ENCODE results near the gene EXOSC1.
"Not testable (repeated sequence)": the region's sequence is repeated elsewhere in the genome, so short reads cannot be mapped to it uniquely, and the experiment has no call there.

Gene EXOSC1, protein sequence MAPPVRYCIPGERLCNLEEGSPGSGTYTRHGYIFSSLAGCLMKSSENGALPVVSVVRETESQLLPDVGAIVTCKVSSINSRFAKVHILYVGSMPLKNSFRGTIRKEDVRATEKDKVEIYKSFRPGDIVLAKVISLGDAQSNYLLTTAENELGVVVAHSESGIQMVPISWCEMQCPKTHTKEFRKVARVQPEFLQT

DNA sequence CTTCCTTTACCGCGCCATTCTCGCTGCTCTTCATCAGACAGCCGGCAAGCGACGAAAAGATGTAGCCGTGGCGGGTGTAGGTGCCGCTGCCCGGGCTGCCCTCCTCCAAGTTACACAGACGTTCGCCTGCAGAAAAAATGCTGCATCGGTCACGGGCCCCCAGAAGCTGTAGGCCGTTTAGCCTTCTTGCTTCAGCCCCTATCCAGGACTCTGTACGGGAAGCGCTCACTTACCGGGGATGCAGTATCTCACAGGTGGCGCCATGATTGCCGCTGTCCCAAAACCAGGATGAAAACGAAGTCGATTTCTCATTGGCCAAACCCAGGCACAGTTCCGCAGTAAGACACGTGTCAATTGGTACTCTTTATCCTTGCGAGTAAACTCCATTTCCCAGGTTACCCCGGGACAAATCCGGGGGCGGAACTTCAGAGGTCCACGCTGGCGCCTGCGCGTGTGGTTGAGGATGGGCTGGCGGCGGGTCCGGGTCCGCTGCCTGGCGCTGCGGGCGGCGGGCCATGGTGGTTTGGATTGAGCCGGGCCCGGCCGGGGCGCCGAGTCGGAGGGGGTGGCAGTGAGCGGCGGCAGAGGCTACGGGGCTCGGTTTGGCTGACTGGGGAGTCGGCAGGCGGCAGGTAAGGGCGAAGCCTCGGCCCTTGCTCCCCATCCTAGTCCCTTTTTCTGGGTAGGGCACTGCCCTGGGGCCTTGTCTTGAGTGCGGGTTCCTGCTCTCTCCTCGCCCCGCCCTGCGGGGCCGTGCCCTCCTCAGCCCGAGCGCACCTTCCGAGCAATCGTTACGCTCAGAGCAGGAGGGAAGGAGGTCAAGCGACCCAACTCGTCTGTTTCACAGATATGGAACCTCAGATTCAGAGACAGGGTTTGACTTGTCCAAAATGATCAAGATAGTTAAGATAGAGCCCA is at the start of gene EXOSC1, which contains the start of gene ZDHHC16:
Gene EXOSC1, minus strand, starts transcription at position 285 of the 918 bp plus-strand sequence. Its CDS starts 21 bp downstream, at position 264.
Gene ZDHHC16, plus strand, starts transcription at position 454 of the 918 bp plus-strand sequence. CDS start 5,501 bp downstream, outside the sequence.
- peak; percentile 97 for DNase-seq

DNA sequence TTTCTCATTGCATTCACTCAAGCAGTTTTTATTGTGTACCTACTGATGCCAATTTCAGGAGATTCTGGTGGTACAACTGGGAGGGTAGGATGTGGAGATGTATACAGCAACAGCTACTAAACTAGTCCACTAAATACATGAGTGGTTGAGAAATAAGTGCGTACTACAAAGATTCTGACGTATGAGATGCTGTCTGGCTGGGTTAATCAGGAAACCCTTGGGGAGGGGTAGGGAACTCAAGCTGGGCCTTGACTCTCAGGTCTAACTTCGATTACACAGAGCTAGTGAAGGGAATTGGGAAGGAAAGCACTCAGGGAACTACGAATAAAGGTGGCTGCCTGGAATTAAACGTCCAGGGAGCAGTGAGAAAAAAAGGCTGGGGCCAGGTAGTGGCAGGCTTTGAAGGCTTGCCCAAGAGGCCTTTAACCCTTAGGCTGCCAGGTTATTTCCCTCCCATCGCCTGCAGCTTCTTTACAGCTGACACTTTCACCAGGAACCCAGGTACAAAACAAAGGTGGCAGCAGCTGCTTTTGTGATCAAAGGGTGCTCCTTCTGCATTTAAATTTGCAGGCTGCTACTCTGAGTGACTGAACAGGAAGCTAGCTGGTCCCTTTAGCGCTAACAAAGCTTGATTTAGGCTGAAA is 49.2 kb upstream of the EXOSC1 start:
- DNase-seq = no peak

DNA sequence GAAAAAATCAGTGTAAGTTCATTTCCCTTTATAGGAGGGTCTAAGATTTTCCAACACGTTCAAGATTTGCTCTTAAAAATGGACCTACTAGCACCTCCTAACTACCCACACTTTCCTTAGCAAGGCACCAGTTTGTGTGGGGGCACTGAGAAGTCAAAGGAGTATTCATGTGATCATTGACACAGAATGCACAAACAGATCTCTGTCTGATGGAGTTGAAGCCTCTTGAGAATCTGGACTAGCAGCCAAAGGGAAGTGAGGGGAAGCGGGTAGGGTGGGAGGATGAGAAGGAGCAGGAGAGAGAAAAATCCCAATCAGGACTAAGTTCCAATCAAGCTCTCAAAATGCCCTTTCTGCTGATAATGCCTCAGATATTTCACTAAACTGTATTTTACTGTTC is 48.3 kb upstream of the EXOSC1 start:
- peak; percentile 68 for DNase-seq

DNA sequence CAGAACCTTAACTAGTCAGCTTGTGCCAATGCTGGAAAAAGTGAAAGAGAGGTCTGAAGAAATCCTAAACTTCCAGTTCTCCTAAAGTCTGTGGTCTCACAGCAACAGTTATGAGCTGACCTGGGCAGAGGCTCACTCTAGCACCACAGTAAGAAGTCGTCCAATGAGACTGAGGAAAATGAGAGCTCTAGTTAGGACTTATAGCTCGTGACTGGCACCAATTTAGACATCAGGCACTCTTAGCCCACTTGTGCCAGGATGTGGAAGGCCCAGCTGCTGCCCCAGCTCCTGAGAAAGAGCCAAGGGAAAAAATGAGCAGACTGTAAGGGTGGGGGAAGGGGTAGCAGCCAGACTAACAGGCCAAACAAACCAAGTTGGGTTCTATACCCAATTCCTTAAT is 44.8 kb upstream of the EXOSC1 start:
- peak; percentile 55 for DNase-seq

DNA sequence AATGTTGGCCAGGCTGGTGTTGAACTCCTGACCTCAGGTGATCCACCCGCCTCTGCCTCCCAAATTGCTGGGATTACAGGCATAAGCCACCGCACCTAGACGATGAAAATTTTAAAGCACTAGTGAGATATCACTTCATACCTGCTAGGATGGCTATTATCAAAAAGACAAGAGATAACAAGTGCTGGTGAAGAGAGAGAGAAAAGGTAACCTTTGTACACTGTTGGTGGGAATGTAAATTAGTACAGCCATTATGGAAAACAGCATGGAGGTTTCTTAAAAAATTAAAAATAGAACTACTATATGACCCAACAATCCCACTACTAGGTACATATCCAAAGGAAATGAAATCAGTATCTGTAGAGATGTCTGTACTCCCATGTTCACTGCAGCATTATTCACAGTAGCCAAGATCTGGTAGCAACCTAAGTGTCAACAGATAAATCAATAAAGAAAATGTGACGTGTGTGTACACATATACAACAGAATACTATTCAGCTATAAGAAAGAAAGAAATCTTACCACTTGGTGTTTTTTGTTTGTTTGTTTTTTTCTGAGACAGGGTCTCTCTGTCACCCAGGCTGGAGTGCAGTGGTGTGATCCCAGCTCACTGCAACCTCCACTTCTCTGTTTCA is 40.0 kb upstream of the EXOSC1 start:
- no peak for DNase-seq

DNA sequence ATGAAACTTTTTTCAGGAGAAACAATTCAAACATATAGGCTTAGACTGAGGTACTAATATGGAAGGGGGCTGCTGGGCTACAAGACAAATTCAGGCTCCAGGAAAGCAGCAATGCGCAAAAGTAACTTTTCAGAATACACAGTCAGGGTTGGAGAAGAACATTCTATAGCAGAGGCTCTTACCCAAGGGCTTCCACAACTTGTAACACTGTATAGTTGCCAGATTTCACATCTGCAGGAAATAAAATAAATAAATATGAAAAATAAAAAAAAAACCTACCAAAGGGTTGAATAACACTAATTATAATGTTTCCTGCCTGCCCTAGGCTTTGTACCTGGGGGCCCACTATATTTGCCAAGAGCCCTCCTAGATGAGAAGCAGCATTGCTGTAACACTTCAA is 38.1 kb upstream of the EXOSC1 start:
- no peak for DNase-seq

DNA sequence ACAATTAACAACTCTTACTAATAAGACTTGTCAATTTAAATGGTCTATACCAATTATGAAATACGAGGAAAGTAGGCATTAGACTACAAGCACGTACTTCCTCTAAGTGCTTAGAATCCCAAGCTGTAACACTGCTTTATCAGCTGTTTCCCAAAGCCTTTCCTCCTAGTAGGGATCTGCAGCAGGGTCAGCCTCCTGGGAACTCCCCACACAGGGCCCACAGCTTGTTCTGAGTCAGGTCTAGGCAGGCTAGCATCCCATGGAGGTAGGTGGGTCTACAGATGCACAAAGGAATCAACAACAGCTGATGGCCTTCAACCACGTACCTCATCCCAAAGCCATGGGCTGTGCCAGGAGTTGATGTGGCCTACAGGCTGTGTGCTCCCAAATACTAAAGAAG is 37.7 kb upstream of the EXOSC1 start:
- DNase-seq = no peak

DNA sequence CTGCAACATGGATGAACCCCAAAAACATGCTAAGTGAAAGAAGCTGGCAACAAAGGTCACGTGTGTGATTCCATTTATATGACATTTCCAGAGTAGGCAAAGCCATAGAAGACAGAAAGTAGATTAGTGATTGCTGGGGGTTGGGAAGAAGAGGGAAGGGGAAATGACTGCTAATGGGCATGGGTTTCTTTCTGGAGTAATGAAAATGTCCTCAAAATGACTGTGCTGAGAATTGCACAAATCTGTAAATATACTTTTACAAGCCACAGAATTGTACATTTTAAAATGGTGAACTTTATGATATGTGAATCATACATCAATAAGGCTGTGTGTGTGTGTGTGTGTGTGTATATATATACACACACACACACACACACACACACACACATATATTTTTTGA is 36.6 kb upstream of the EXOSC1 start:
- DNase-seq = no peak

DNA sequence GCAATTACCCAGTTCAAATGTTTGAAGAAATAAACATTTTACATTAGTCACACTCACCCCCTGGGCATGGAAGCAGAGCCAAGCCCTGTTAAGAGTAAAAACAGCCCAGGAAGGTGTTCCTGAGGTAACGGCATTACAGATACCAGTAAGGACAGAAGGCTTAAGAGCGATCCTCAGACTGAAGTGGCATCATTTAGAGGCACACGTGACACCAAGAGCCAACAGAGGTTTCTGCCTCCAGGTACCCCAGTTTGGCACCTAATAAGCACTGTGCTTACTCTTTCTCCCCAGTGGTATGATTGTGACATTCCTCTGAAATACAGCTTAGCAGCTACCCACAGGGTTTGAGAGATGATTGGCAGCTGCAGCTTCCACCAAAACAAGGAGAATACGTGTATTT is 35.3 kb upstream of the EXOSC1 start:
- DNase-seq = no peak

DNA sequence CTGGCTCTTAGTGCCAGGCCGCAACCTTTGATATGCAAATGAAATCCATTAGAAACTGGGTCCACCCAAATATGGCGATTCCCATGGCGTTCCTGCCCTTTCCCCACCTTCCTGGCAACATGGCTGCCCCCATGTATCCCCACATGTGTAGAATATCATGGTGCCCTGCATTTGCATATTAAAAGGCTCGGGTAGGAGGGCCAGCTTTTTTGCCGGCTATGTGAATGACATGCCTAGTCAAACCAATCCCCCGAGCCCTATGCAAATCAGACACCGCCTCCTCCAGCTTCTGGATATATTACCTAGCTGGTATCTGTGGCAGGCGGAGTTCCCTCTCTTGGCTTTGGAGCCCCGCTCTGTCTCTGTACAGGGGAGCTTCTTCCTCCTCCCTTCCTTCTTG is 34.1 kb upstream of the EXOSC1 start:
- DNase-seq = no peak

DNA sequence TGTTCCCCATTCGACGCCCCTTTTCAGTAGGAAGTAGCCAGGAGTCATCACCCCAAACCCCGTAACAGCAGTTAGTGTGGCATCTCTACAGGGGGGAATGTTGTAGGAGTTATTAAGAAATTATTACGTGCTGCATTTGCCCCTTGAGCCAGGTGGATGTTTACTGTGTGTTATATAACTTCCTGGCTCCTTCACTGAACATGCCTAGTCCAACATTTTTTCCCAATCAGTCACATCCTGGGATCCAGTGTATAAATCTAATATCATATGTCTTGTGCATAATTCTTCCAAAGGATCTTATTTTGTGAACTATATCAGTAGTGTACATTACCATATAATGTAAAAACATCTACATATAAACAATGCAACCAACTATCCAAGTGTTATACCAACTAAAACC is 33.6 kb upstream of the EXOSC1 start:
- not testable (repeated sequence) for DNase-seq

DNA sequence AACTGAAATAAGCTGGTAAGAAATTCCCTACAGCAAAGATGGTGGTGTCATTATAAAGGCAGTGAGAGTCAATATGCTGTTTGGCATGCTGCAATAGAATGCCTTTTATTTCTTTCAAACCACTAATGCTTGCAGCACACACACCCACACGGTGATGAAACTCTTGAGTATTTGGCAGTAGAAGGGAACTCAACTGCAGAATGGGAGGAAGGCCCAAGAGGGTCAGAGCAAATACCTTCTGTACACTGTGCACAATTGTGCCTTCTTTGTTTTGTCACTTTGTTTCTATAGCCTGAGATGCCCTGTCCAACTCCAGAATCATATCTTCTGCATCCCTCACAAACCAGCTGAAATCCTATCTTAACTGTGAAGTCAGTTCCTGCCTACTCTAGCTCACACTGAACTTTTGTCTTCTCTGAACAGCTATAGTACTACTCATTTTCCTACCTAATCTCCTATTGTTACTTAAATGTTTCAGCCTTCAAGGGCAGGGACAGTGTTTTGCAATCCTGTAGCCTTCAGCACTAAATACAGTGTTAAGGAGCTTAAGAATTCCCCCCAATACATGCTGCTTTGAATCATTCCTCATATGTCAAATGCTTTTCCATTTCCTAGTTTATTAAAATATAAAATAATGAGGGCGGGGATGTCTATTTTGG is 30.3 kb upstream of the EXOSC1 start:
- DNase-seq = peak; percentile 5

DNA sequence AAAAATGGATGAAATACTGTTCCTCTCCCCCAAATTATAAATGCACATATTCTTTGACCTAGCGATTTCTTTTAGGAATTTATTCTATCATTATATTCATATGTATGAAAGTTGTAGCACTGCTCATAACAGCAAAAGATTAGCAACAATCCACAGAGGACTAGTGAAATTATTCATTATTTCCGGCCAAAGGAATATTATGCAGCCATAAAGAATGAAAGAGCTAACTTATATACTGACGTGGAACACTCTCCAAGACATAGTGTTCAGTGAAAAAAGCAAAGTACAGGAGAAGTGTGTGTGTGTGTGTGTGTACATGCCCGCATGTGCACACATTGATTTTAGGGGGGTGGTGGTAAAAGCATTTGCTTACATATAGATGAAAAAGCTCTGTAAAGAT is 29.1 kb upstream of the EXOSC1 start:
- no peak for DNase-seq

DNA sequence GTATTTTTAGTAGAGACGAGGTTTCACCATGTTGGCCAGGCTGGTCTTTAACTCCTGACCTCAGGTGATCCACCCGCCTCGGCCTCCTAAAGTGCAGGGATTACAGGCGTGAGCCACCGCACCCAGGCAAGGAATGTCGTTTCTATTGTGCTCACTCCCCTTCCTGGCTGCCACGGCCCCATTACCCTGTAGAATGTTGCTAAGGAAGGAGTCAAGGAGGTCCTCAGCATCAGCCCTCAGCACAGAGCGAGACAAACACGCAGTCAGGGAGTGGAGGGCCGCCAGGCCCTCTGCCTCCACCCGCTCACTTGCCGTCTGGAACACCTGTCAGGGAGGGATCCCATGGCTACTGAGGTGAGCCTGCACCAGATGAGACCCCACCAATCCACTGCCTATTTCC is 23.0 kb upstream of the EXOSC1 start:
- not testable (repeated sequence) for DNase-seq

DNA sequence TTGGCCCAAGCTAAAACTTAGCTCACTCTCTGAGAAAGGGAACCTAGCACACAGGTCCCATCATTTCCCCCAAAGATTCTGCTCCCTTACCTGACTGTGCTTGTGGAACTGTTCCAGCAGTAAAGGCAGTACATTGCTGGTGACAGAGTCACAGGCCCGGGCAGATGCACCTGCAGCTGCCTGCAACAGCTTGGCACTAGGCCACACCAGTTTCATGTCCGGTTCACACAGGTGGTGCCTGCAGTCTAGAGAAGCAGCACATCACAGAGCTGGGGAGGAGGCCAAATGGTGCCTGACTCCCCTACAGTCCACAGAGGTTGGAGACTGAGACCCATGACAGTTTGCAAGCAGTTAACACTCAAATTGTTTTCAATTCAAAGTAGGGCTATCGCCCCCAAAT is 22.4 kb upstream of the EXOSC1 start:
- no peak for DNase-seq

DNA sequence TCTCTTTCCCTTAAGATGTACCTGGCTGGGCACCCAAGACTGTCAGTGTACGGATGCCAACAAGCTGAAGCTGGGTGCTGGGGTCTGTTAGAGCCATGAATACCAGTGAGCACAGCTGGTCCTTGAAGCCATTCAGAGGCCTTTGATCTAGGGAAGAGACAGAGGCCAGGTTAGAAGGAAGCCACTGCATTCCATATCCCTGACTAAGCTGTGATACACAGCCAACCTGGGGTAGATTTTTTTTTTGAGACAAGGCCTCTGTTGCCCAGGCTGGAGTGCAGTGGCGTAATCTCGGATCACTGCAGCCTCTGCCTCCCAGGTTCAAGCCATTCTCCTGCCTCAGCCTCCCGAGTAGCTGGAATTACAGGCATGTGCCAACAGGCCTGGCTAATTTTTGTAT is 20.9 kb upstream of the EXOSC1 start:
- no peak for DNase-seq

DNA sequence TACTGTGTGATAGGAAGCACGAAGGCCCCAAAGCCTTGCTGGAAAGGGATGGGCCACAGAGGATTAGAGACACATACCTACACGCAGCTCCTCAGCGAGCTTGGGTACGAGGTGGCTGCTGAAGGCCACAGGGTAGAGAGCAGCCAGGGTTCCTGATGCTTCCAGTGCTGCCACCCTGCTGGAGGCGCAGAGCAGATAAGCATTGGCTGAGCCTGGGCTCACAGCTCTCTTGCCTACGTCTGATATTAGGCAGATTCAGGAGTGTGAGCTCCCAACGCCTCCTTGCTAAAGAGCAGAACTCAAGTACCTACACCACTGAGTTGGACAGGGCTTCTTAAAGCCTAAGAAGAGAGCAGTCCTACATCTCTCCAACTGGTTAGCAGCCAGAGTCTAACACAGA is 20.2 kb upstream of the EXOSC1 start:
- DNase-seq = no peak

DNA sequence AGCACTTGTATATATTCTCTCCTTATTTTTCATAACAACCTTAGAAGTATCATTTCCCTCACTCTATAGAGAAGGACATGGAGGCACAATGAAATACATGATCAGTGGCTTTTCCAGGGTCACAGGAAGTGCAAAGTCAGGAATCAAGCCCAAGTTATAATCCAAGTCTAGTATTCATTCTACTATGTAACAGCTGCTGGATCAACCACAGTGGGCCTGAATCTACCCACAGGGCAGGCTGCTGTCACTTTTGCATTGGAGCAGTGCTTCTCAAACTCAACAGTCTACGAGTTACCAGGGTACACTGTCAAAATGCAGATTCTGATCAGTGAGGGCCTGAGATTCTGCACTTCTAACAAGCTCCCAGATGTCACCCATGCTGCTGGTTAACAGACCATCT is 18.4 kb upstream of the EXOSC1 start:
- DNase-seq = no peak

DNA sequence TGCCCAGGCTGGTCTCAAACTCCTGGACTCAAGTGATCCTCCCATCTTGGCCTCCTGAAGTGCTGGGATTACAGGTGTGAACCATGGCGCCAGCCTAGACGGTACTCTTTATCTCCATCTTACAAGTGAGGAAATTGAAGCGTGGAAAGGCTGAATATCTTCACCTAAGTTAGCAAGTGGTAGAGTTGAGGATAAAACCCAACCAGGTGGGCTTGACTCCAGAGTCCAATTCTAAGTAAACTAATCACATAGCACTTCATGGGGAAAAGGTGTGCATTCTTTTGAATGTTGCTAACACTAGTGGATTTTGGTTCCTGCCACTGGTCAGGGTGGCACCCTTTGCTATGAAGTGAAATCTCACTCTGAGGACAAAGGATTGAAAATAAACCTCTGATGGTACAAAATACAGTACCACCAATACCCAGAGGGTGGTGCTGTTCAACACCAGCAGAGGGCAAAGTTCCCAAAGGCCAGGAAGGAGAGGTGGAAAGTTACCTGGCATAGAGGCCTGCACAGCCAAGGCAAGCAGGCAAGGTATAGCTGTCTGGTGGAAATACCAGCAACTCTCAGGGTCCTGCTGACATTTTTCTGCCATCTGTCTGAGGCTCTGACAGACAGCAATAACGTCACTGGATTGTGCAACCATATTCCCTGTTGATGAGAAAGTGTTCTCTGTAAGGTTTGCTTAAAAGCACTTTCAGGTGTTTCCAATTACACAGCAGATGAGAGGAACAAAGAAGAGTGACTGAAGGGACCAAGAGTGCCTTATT is 17.7 kb upstream of the EXOSC1 start:
- peak; percentile 55 for DNase-seq

DNA sequence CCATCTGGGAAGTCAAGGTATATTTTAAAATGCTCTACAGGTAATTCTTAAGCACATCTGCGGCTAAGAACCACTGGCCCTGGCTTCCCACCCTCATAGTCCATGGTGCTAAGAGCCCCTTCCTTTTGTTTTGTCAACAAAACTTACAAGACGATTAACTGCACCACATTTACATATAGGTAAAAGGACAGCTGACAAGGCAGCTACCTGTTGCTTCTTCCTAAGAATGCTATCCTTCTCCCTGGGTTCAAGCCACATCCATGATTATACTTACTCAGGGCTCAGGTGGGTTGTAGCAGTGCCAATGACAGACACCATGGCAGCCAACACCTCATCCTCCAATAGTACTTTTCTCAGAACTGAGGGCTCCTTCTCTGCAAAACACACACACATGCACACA is 16.5 kb upstream of the EXOSC1 start:
- DNase-seq = no peak

DNA sequence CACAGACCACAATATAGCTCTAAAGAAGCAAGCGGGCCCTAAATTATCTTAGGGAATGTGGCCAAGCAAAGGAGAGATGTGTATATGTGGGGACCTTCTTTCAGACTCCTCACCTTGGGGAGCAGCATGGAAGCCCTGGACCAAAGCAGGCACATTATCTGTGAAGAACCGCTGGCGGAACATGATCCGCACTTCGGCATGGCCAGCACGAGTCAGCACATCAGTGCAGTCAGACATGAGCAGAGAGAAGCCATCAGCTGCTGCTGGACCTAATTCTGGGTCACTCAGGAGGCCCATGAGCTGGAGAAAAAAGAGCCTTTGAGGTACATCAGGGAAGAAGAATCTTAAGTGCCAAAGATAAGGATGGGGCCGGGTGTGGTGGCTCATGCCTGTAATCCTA is 14.1 kb upstream of the EXOSC1 start:
- no peak for DNase-seq

DNA sequence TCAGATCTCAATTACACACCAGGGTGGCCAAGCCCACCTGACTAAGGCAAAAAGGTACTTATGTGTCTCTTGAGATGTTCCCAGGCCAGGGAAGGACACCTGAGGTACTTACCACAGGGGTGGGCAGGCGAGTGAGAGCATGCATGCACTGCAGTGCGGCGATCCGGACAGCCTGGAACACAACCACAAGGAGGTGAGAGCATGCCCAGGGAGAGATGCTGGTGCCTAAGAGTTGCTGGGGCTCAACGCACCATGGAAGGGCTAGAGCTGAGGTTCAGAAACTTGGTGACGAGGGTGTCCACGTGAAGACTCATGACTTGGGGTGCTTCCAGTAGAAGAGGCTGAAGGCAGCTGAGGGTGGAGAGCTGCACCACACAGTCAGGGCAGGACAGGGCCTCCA is 13.3 kb upstream of the EXOSC1 start:
- DNase-seq = no peak
